GM19099 (cell line): ENCODE data around the gene RYR3.

ENCODE experiments used
- POLR2A ChIP-seq: IDR thresholded peaks from 3 replicates; pipeline ENCODE4 v1.6.1; 2011; ENCODE audit warnings: low read depth; ENCODE audit not compliant: insufficient read length; ENCODE audit errors: extremely low read depth

RYR3 gene

GRCh38 chr15:33600212-33600611, 289.4 kb downstream of the RYR3 start:
- TF ChIP-seq POLR2A: no peak

DNA sequence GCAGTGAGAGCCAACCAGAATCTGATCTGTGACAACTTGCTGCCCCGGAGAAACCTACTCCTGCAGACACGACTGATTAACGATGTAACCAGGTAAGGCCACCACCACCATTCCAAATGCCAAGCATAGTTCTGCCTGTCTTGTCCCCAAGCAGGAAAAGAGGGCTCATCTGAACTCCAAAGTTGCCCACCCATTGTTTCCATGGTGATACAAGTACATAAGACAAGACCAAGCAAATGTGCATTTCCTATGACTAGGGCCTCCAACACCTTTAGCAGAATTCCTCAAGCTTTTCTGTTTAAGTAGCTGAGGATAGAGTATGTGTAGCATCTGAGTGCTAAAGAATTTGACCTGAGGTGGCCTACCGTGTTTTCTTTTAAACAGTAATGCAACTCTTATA, 290.7 kb downstream of the RYR3 start:
- no peak for TF ChIP-seq POLR2A

DNA sequence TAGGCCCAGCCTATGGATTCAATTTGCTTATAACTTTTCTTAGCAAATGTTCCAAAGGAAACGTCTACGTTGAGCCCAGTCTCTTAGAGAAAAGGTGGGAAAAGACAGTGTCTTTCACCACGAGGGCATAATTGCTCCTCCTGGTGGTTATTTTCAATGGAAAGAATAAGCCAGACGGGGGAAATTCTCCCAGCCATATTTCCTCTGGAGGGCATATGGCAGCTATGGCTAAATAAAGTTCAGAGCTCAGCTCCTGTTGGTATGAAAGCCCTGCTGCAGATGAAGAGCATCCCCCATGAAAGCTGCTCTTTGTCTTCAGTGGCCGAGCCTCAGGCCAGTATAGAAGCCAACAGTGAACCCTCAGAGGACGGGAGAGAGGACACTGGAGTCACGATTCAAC, 297.9 kb downstream of the RYR3 start:
- no peak for TF ChIP-seq POLR2A

DNA sequence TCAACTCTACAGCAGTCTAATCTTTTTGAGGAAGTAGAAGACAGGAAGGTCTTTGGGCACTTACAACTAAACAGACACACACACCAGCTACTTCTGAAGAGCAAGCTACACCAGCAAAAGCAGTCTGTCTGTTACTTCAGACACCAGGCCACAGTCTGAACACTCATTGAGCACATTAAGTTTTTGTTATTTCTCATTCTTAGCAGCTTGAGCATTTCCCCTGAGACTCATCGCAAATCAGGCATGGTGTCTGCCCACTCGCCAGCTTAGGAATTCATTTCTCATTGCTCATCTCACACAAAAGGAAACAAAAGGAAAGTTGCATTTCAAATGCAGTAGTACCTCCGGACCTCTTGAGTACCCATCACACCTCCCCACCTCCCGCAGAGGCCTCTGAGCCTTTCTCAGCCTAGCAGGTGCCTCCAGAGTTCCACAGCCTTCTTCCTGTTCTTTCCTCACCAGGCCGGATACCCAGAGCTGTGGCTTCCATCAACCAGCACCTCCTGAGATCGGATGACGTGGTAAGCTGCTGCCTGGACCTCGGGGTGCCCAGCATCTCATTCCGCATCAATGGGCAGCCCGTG, 302.0 kb downstream of the RYR3 start:
- no peak for TF ChIP-seq POLR2A

GRCh38 chr15:33616475-33616874, 305.7 kb downstream of the RYR3 start:
- TF ChIP-seq POLR2A: no peak

- no peak for TF ChIP-seq POLR2A
Measured at GRCh38 chr15:33618350-33618749, 307.6 kb downstream of the RYR3 start.

- no peak for TF ChIP-seq POLR2A
Measured at GRCh38 chr15:33621141-33621540, 310.4 kb downstream of the RYR3 start.

DNA sequence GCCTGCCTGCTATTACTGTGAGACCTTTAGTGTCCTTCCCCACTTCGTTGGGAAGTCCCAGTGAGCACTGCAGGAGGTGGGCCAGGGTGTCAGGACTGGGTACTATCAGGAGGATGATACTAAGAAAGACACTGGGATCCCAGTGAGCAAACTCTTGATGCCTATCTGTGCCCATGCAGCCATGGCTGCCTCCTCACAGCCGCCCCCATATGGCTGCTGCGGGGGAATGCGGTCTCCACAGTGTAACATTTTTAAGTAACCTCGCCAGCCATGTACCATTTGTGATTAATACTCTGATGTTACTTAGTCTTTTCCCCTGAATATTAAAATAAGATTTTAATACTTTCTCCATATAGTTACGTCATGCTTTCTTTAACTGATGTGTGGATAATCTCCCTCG, 312.2 kb downstream of the RYR3 start:
- no peak for TF ChIP-seq POLR2A

DNA sequence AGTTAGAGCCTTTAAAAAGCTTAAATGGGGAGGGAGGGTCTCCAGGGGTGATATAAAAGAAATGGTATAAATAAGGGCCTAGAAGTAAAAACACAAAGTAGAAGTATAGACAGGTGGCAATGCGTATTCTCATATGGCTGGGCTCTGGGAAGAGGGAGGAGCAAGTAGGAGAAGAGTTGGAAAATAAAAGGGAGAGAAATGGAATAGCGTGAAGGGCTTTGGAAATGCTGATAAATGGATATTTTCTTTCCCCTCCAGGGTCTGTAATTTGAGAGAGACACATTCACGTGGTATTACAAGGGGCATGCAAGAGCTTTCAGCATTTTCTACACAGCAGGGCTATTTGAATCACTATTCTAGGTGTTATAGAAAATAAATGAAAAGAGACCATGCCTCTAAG, 313.7 kb downstream of the RYR3 start:
- no peak for TF ChIP-seq POLR2A

DNA sequence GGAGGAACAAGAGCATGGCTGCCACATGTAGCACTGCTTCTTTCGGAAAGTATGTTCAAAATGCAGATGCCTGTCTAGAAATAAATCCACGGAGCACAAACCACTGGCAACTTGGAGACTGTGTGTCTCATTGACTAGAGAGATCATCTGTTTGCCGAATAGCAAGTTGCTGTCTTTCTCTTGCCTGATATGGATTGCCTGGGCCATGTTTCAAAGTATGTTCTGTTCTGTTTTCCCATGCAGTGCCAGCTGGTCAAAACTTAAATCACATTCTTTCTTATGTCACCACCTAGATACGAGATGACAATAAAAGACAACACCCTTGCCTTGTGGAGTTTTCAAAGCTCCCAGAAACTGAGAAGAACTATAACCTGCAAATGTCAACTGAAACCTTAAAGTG, 318.9 kb downstream of the RYR3 start:
- no peak for TF ChIP-seq POLR2A

- TF ChIP-seq POLR2A: no peak
Measured at GRCh38 chr15:33636234-33636633, 325.5 kb downstream of the RYR3 start.

DNA sequence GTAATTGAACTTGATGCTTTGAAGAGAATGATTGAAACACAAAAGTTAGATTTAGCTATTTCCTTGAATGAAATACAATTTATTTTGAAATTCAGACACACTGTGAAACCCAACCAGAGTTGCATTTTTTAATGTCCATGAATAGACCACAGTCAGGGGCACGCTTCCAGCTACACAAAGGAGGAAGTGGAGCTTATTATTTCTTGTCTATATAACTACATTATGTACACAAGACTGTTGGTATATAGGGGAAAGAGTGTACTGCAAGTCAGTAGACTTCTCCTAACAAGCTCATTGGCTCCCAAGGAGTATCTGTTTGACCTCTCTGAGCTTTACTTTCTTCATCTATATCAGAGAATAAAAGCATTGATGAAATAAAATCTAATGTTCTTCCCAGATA, 326.2 kb downstream of the RYR3 start:
- no peak for TF ChIP-seq POLR2A

DNA sequence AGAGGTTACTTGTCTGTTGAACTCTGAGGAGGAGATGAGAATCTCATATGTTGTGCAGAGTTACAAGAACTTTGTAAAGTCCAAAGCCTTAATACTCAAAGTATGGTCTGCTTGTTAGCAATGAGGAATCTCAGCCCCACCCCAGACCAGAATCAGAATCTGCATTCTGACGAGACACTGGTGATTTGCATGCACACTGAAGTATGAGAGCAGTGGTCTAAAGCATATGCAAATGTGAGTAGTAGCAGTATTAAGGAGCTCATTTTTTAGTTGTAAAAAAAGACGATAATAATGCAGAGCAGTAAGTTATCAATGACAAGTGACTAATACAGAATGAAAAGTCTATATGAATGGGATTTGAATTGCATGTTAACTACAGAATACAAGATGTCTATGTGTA, 327.7 kb downstream of the RYR3 start:
- no peak for TF ChIP-seq POLR2A

DNA sequence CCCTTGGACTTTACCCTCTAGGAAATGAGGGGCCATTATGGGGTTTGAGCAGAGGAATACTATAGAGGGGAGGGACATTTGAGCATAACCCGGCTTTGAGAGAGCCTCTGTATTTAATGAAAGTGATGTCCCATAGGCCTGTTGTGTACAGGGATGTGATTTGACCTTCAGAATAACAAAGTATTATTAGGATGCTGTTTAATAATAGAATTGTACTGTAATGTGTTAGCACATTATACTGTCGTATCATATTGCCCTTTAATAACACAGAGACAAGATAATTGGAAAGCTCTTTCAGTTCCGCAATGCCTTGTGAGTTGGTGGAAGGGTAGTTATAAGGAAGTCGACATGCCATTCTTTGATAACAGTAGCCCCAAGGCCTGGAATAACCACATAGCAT, 328.3 kb downstream of the RYR3 start:
- no peak for TF ChIP-seq POLR2A

GRCh38 chr15:33639456-33639855, 328.7 kb downstream of the RYR3 start:
- TF ChIP-seq POLR2A: no peak

- no peak for TF ChIP-seq POLR2A
Measured at GRCh38 chr15:33639978-33640377, 329.2 kb downstream of the RYR3 start.

- TF ChIP-seq POLR2A: no peak
Measured at GRCh38 chr15:33641069-33641468, 330.3 kb downstream of the RYR3 start.
